SH-SY5Y (cell line): Measurements from ENCODE around the gene PSD.

Experiments used
- GATA2 ChIP-seq: IDR thresholded peaks from 2 replicates; pipeline ENCODE4 v1.6.1; 2011; ENCODE audit warnings: mild to moderate bottlenecking, low read depth, low read length
- GATA3 ChIP-seq: IDR thresholded peaks from 2 replicates; pipeline ENCODE4 v1.6.1; 2011; ENCODE audit warnings: low read depth, mild to moderate bottlenecking, low read length, moderate library complexity

Gene PSD

DNA sequence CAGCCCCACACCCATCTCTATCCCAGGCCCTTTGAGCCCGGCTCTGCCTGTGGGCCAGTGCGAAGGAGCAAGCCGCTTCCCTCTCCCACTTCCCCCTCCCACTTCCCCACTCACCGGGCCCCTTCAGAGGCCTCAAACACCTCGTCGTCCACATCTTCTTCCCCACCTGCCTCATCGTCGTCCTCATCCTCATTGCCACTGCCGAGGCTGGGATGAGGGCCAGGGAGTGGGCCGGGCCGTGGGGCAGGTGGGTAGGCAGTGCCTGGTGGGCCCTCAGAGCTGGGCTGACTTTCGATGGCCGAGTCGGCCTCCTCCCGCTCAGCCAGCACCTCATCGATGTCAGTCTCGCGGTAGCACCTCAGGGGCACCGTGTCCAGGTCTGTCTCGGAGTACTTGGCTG is 3.8 kb downstream of the PSD start:
- TF ChIP-seq GATA3: no peak
- no peak for TF ChIP-seq GATA2

- TF ChIP-seq GATA2 (no peak), GATA3 (no peak)
Observed at GRCh38 chr10:102413806-102414561, 4.6 kb downstream of the PSD start.

GRCh38 chr10:102413053-102413705 is 5.4 kb downstream of the PSD start:
- TF ChIP-seq GATA3 (no peak), GATA2 (no peak)

- TF ChIP-seq GATA3: no peak
- TF ChIP-seq GATA2: no peak
Observed at GRCh38 chr10:102412293-102412692, 6.3 kb downstream of the PSD start.

- TF ChIP-seq GATA2 (no peak), GATA3 (no peak)
Observed at GRCh38 chr10:102411341-102412255, 7.0 kb downstream of the PSD start.

DNA sequence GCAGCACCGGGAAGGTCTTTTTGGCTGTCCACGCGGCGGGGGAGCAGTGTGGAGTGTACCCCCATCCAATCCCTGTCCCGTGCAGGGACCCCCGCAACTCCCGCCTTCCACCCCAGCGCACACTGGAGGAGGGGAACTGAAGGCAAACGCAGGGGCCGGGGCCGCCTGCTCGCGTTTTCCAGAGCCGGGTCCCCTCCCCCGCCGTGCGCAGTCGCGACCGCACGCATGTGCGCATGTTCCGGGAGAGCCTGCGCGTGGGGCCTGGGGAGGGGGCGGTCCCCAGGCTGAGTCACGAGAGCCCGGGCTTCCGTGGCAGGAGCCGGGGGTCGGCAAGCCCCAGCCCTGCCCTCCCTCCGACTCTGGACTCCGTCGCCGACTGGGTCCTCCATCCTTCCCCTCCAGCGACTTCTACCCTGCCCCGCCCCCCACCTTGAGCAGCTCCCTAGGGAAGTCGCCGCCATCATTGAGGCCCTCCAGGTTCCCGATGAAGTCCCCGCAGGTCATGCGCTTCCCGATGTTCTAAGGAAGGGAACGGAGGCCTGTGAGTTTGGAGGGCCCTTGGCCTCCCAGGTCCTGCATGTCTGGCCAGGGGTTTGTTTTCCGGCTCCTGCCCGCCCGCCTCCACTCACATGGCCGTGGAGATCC is 8.0 kb downstream of the PSD start:
- no peak for TF ChIP-seq GATA2
- no peak for TF ChIP-seq GATA3

GRCh38 chr10:102409604-102410428 is 8.8 kb downstream of the PSD start:
- TF ChIP-seq GATA3: no peak
- no peak for TF ChIP-seq GATA2

GRCh38 chr10:102408728-102409603 is 9.6 kb downstream of the PSD start:
- TF ChIP-seq GATA2 (no peak), GATA3 (no peak)

GRCh38 chr10:102408131-102408727 is 10.4 kb downstream of the PSD start:
- no peak for TF ChIP-seq GATA3

DNA sequence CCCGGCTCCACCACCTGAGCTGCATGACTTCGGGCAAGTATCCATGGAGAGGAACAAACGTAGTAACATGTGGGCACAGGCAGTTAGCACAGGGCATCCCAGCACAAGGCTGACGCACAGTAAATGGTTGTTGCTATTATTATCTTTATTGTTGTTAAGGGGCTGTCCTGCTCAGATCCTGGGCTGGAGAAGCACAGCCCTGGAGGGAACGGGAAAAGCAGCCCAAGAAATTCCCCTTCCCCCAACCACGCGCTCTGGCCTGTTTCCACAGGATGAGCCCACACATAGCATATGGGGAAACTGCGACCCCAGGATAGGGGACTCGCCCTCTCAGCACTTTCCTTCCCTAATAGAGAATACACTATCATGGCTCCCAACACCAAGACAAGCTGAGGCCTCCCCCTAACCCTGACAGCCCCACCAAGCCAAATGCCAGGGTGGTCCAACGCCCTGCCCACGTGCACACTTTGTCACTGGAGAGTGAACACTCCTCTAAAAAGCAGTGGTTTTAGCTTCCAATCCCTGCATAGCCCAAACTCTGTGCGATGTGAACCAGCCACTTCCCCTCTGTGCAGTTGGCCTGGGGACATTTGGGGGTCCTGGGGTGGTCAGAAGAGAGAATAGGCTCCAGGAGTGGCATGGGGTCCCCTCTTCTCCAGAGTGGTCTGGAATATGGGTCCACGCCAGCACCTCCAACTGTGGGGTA is 11.0 kb downstream of the PSD start:
- TF ChIP-seq GATA2: no peak
- no peak for TF ChIP-seq GATA3

GRCh38 chr10:102406815-102407214 is 11.8 kb downstream of the PSD start:
- TF ChIP-seq GATA3 (no peak), GATA2 (no peak)
